GM18526 (cell line): ENCODE results near the gene LMNB1.

Source experiments
- POLR2A ChIP-seq: IDR thresholded peaks from 3 replicates; pipeline ENCODE4 v1.6.1; 2011; ENCODE audit not compliant: insufficient read length; ENCODE audit errors: extremely low read depth

Gene LMNB1, protein sequence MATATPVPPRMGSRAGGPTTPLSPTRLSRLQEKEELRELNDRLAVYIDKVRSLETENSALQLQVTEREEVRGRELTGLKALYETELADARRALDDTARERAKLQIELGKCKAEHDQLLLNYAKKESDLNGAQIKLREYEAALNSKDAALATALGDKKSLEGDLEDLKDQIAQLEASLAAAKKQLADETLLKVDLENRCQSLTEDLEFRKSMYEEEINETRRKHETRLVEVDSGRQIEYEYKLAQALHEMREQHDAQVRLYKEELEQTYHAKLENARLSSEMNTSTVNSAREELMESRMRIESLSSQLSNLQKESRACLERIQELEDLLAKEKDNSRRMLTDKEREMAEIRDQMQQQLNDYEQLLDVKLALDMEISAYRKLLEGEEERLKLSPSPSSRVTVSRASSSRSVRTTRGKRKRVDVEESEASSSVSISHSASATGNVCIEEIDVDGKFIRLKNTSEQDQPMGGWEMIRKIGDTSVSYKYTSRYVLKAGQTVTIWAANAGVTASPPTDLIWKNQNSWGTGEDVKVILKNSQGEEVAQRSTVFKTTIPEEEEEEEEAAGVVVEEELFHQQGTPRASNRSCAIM

DNA sequence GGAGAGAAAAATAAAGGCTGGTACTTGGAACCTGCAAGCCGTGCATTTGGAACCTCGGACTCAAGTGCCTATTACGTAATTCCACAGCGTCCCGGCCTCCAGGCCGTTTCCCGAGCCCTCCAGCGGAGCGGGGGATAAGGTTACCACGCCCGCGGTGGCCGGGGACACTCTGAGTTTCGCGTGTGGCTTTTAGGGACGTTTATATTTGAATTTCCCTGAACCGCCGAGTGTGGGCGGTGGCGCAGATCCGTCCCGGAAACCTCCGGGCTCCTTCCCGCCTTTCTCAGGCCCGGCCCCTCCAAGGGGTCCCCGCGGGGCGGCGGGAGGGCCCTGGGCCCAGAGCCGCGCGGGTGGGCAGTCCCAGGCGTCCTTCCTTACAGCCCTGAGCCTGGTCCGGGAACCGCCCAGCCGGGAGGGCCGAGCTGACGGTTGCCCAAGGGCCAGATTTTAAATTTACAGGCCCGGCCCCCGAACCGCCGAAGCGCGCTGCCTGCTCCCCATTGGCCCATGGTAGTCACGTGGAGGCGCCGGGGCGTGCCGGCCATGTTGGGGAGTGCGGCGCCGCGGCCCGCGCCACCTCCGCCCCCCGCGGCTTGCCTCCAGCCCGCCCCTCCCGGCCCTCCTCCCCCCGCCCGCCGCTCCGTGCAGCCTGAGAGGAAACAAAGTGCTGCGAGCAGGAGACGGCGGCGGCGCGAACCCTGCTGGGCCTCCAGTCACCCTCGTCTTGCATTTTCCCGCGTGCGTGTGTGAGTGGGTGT, at the start of gene LMNB1:
TSS of gene LMNB1 (plus strand) at position 638 of the 758 bp plus-strand sequence. CDS start 373 bp downstream, outside the sequence.
- peak; percentile 90 for TF ChIP-seq POLR2A

DNA sequence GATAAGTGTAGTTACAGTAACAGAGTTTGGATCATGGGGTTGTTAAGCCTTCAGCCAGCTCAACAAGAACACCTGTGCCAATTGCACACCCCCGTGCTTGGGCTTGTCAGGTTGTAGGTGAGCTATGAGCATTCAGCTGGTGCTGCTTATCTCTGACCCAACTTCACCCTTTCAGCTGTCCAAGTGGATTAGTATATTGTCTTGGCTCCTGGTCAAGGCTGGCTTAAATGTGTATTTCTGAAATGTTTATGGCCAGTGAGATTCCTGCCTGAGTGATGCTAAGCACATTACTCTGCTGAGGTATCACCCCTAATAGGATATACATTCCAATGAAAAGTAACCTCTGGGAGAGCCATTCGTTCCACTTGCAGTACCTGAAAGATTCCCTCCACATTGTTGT, 44.2 kb upstream of the LMNB1 start:
- no peak for TF ChIP-seq POLR2A

DNA sequence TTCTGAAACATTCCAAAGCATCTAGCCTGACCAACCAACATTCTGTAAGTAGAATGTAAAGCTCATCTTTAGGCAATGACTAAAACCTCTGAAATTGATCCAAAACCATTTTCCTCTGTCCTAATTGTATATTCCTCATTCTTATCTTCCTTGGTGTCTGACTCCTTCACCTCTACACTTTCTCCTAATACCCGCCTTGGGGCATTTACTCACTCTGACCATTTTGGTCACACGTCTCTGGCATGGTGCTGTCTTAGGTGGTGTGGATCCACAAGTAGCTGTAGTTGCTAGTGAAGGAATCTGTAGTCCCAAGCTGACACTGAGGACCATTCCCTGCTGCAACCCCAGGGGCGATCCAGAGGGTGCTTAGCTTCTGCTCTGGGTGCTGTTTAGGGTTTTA, 40.8 kb upstream of the LMNB1 start:
- no peak for TF ChIP-seq POLR2A

DNA sequence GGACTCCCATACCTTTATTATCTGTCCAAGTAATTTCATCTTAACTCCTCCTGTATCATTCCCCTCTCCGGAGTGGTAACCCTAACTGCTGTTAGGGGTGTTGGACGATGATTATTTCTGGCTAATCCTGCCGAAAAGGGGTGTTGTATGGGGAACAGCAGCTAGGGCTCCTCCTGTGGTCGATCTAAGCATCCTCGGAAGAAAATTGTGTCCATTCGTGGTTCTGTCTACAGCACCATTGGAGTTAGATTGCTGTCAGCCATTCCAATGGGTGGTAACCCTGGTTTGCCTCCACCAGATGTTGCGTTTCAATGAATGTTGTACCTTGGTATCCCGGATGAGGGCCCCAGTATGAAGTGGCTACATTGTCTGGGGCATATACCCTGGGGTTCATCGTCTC, 35.6 kb upstream of the LMNB1 start:
- TF ChIP-seq POLR2A, result no peak

DNA sequence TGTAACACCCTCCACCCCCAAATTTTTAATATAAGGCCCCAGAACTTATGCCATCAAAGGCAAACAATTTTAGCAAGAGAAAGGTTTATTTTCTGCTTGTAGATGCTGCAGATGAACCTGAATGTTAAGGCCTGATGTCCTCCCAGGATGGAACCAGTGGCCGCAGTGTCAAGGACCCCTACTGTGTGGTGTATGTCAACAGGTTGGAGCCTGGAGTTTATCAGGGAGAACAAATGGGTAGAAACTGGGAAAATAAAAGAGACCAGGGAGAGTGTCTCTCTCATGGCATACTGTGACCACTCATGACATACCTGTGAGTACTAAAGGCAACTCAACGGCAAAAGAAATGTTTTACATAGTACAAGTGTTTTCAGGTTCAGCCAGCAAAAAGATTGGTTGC, 34.5 kb upstream of the LMNB1 start:
- no peak for TF ChIP-seq POLR2A

DNA sequence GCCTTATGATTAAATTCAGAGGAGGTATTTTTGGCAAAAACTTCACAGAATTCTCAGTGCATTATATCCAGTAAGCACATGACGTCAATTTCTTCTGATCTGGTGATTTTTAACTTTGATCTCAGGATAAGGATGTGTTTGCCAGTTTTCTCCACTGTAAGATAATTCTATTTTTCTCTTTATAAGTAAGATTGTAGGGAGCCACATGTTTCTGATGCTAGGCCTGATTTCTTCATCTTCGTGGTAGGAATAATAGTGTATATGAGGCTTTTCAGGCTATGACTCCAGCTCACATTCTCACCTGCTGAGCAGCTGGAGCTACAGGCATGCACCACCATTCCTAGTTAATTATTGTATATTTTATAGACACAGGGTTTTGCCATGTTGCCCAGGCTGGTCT, 32.1 kb upstream of the LMNB1 start:
- TF ChIP-seq POLR2A, result no peak

DNA sequence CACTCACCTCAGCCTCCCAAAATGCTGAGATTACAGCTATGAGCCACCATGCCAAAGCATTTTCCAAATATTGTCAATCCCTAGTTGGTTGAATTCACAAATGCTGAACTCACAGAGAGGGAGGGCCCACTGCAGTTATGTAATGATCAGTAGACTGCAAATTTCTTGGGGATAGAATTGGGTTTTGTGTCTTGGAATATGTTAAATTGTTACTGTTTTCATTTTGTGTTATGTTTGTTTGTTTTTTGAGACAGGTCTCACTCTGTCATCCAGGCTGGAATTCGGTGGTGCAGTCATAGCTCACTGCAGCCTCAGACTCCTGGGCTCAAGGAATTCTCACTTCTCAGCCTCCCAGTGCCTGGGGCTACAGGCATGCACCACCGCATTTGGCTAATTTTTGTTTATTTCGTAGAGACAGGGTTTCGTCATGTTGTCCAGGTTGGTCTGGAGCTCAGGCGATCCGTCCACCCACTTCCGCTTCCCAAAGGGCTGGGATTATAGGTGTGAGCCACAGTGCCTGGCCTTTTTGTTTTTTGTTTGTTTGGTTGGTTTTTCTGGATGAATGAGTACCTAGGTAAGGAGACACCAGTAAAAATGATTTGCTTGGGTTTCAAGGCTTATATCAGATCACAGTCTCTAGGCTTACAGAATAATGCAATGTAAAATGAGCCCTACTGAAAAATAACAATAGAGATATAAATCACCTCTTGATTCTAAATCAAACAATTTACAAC, 31.5 kb upstream of the LMNB1 start:
- TF ChIP-seq POLR2A, result no peak

DNA sequence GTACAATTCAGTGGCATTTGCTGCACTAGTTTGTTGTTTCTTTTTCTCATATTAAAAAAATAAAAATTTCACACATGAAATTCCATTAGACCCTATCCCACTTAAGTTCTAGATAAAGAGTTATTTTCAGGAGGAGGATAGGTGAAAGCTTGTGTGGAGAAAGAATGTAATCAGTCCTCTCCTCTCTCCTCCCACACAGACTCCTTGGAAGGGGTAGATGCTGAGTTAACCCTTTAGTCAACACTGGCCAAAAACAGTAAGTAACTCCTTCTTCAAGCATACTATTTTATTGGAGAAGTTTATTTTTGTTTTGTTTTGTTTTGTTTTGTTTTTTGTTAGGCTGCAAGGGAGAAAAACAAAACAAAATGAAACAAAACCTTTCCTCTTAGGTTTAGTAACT, 30.6 kb upstream of the LMNB1 start:
- no peak for TF ChIP-seq POLR2A

DNA sequence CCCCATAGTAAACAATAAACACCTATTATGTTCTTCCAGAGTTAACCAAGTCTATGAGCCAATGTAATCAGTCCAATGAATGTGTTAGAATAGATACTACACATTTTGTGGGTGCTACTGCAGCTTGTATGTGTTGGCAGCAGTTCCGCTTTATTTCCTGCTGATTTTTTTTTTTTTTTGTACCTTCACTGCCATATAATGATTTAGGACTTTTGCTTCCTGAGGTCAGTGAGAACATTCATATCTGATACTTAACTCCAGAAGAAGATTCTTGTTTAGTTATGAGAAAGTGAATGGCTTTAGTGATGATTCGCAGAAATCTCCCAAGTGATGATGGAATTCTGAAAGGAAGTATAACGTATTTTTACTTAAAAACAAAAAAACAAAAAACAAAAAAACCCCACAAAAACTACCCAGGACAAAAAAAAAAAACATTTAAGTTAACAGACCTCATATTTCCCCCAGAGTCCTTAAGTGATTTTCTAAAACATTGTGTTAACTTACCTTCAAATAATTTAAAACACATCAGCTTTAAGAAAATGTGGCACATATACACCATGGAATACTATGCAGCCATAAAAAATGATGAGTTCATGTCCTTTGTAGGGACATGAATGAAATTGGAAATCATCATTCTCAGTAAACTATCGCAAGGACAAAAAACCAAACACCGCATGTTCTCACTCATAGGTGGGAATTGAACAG, 24.7 kb upstream of the LMNB1 start:
- no peak for TF ChIP-seq POLR2A

DNA sequence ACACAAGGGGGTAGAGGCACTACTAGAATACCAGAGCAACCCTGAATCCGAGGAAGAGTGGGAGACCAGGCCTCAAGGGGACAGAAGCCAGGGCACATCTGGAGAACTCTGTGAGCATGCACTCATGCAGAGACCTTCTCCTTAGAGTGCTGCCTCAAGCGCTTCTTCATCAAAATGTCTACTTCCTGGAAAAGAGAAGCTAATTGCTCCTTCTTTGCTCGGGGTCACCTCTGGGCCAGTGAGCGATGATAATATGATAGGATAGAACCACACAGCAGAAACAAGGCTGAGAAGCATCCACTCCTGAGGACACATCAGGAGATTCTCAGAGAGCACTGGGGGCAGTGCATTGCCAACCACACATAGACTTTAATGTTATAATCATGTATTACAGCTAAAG, 23.7 kb upstream of the LMNB1 start:
- no peak for TF ChIP-seq POLR2A

DNA sequence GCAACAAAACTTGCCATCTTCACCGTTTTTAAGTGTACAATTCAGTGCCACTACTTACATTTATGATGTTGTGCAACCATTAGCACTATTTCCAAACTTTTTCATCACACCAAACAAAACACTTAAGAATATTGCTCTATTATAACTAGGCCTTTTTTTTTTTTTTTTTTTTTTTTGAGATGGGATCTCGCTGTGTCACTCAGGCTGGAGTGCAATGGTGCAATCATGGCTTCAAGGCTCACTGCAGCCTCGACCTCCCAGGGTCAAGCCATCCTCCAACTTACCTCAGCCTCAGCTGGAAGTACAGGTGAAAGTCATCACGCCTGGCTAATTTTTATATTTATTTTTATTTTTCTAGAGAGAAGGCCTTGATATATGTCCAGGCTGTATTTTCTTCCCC, 22.3 kb upstream of the LMNB1 start:
- TF ChIP-seq POLR2A, result no peak

DNA sequence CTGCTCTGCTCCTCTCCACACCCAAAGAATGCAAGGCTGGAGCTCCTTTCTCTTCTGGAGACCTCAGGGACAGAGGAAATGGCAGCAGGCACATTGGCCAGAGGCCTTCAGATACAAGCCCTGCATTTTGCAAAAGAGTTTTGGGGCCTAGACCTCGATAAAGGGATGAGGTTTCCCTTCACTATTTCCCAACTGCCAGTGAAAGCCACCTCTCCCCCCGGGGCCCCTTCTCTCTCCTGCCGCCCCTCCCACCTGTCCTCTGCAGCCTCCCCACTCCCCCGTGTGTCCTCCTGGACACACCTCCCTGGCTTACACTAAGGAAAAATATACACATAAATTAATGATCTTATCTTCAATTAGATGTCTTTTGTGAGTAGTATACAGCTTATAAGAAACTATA, 21.3 kb upstream of the LMNB1 start:
- no peak for TF ChIP-seq POLR2A

DNA sequence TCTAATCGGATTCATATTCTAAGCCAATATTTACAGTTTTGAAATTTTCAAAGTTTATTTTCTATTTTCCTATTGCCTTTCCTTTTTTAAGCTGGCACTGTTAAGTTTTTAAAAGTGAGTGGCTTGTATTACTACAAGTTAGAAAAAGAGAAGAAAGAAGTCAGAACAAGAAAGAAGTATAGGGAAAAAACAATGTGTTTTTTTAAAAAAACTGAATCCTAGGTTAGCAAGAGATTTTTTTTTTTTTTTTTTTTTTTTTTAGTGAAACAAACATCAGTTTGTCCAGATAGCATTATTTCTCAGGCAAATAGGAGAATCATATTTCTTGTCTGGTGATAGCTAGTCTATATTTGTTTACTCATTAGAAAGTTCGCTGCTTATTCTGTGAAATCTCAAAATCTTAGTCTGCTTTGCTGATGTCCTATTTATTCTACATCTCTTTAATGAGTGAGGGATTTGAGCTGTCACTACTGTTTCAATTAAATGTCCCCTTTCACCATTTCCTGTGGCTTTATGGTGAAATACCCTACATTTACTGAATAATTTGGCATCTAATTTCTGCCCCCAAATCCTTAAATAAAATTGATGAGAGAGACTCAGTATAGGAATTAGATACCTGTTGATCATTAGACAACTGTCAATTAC, 19.1 kb upstream of the LMNB1 start:
- TF ChIP-seq POLR2A, result no peak

DNA sequence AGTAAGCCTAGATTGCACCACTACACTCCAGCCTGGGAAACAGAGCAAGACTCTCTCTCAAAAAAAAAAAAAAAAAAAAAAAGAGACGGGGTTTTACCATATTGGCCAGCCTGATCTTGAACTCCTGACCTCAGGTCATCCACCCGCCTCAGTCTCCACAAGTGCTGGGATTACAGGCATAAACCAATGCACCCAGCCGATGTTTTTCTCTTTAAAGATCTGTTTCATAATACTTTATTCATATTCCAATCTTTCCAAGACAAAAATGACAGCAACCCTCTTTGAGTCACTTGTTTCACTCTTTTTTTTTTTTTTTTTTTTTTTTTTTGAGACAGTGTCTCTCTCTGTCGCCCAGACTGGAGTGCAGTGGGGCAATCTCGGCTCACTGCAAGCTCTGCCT, 13.6 kb upstream of the LMNB1 start:
- no peak for TF ChIP-seq POLR2A

DNA sequence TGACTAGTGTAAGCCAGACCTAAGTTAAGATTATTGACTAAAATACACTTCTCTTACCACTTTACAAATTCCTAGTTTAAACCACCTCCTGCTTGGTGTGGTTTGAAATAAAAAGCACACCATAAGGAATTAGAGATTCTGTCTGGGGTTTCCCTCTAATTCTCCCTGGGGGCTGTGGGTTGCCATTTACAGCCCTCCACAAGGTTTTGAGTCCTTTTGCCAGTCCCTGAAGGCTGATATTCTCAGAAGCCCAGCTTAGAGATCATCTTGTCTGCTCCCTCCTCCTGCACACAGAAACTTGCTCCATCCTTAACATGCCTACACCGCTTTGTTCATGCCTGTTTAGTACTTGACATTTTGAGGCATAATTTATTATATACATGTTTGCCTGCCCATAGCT, 7.2 kb upstream of the LMNB1 start:
- TF ChIP-seq POLR2A, result no peak
